Measurements from ENCODE around the gene TDRD5. TPM values are rescaled to one million over a fixed set of nuclear protein-coding genes. Genes with fewer than 3 reads are reported as not detected.

TDRD5 gene
- polyA plus RNA-seq, 1 donor from 2014 or later = not detected

DNA sequence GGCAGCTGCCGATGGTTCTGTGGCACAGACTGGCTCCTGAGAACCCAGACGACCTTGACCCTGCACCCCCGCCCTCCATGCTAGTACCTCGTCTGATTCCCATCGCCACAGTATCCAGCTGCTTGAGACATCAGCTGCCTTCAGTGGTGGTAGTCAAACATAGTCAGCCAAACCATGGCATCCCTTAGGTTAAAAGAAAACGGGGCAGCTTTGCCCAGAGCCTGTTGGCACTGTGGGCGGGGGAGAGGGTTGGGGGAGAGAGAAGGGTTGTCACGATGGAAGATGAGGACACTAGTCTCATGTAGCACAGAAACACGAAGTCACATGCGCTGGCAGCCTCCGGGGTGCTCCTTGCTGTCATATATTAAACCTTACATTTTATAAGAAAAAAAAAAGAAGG, 961 bp upstream of the TDRD5 start:
- Histone ChIP-seq H3K27me3 (ENCODE audit: insufficient read depth, low read depth, low read length) (peaks cover 10% of the 10 kb centered on the region), H3K27ac (ENCODE audit: low read length) (peak overlapping the region; percentile 63), H3K4me3 (ENCODE audit: low read length) (no peak overlapping the region), H3K9me2 (ENCODE audit: insufficient read depth, low read length) (no peaks in the 10 kb centered on the region), H3K9ac (ENCODE audit: low read length) (no peak overlapping the region), H3K36me3 (ENCODE audit: insufficient read depth, low read length) (no peaks in the 10 kb centered on the region), H3K9me3 (ENCODE audit: low read length) (no peaks in the 10 kb centered on the region), H4K20me1 (ENCODE audit: insufficient read depth) (no peaks in the 10 kb centered on the region), H2AFZ (ENCODE audit: low read depth, low read length) (no peak overlapping the region), H3K79me2 (replicated peaks; ENCODE audit: insufficient read depth, low read length) (no peaks in the 10 kb centered on the region), H3K4me2 (ENCODE audit: low read length) (no peak overlapping the region), H3F3A (ENCODE audit: insufficient read depth, low read length, poor library complexity, severe bottlenecking) (no peaks in the 10 kb centered on the region)
- TF ChIP-seq, protein P1, sequence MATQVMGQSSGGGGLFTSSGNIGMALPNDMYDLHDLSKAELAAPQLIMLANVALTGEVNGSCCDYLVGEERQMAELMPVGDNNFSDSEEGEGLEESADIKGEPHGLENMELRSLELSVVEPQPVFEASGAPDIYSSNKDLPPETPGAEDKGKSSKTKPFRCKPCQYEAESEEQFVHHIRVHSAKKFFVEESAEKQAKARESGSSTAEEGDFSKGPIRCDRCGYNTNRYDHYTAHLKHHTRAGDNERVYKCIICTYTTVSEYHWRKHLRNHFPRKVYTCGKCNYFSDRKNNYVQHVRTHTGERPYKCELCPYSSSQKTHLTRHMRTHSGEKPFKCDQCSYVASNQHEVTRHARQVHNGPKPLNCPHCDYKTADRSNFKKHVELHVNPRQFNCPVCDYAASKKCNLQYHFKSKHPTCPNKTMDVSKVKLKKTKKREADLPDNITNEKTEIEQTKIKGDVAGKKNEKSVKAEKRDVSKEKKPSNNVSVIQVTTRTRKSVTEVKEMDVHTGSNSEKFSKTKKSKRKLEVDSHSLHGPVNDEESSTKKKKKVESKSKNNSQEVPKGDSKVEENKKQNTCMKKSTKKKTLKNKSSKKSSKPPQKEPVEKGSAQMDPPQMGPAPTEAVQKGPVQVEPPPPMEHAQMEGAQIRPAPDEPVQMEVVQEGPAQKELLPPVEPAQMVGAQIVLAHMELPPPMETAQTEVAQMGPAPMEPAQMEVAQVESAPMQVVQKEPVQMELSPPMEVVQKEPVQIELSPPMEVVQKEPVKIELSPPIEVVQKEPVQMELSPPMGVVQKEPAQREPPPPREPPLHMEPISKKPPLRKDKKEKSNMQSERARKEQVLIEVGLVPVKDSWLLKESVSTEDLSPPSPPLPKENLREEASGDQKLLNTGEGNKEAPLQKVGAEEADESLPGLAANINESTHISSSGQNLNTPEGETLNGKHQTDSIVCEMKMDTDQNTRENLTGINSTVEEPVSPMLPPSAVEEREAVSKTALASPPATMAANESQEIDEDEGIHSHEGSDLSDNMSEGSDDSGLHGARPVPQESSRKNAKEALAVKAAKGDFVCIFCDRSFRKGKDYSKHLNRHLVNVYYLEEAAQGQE (IDR thresholded peaks at IDR 0.05; ENCODE audit: borderline replicate concordance) = no peak
- TF ChIP-seq SMC3 (conservative IDR thresholded peaks at IDR 0.05; ENCODE audit: poor library complexity) (no peak), EZH2 (IDR thresholded peaks at IDR 0.05; ENCODE audit: borderline replicate concordance, insufficient read depth, low read length, poor library complexity, severe bottlenecking) (no peak), MXI1 (conservative IDR thresholded peaks at IDR 0.05; ENCODE audit: poor library complexity, severe bottlenecking) (no peak), POLR2AphosphoS5 (IDR thresholded peaks at IDR 0.05) (no peak), TAF1 (IDR thresholded peaks at IDR 0.05; ENCODE audit: low read depth) (no peak), EP300 (conservative IDR thresholded peaks at IDR 0.05; ENCODE audit: poor library complexity, severe bottlenecking) (no peak), RAD21 (conservative IDR thresholded peaks at IDR 0.05) (no peak)
- TF ChIP-seq, protein P2, sequence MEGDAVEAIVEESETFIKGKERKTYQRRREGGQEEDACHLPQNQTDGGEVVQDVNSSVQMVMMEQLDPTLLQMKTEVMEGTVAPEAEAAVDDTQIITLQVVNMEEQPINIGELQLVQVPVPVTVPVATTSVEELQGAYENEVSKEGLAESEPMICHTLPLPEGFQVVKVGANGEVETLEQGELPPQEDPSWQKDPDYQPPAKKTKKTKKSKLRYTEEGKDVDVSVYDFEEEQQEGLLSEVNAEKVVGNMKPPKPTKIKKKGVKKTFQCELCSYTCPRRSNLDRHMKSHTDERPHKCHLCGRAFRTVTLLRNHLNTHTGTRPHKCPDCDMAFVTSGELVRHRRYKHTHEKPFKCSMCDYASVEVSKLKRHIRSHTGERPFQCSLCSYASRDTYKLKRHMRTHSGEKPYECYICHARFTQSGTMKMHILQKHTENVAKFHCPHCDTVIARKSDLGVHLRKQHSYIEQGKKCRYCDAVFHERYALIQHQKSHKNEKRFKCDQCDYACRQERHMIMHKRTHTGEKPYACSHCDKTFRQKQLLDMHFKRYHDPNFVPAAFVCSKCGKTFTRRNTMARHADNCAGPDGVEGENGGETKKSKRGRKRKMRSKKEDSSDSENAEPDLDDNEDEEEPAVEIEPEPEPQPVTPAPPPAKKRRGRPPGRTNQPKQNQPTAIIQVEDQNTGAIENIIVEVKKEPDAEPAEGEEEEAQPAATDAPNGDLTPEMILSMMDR (IDR thresholded peaks at IDR 0.05; ENCODE audit: poor library complexity, severe bottlenecking) = no peak

DNA sequence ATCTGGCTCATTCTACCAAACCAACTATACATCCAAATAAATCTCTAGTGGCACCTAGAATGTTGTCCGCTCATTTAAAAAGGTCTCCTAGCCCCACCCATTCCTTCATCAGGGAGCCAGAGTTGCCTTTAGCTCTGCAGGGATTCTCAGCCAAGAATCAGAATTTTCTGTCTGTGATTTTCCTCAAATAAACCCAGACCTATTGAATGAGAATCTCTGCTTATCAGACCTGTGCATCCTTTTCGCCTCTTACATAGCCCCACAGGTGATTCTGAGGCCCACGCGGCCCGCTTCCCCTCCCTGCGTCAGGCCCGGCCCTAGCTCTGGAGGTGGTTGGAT, 410 bp upstream of the TDRD5 start:
- Histone ChIP-seq H3K4me3 (ENCODE audit: low read length) (no peak overlapping the region), H3K36me3 (ENCODE audit: insufficient read depth, low read length) (no peaks in the 10 kb centered on the region), H3K9me3 (ENCODE audit: low read length) (no peaks in the 10 kb centered on the region), H3K79me2 (replicated peaks; ENCODE audit: insufficient read depth, low read length) (no peaks in the 10 kb centered on the region), H2AFZ (ENCODE audit: low read depth, low read length) (no peak overlapping the region), H4K20me1 (ENCODE audit: insufficient read depth) (no peaks in the 10 kb centered on the region), H3K9me2 (ENCODE audit: insufficient read depth, low read length) (no peaks in the 10 kb centered on the region), H3K27ac (ENCODE audit: low read length) (peak overlapping the region; percentile 63), H3K4me2 (ENCODE audit: low read length) (no peak overlapping the region), H3K9ac (ENCODE audit: low read length) (no peak overlapping the region), H3K27me3 (ENCODE audit: insufficient read depth, low read depth, low read length) (peaks cover 10% of the 10 kb centered on the region), H3F3A (ENCODE audit: insufficient read depth, low read length, poor library complexity, severe bottlenecking) (no peaks in the 10 kb centered on the region)
- TF ChIP-seq SMC3 (conservative IDR thresholded peaks at IDR 0.05; ENCODE audit: poor library complexity) = no peak
- TF ChIP-seq, protein P2 (IDR thresholded peaks at IDR 0.05; ENCODE audit: poor library complexity, severe bottlenecking) = no peak
